ENCODE results near the gene ZC3H12C. TPM values are rescaled to one million over a fixed set of nuclear protein-coding genes. Genes with fewer than 3 reads are reported as not detected.

The ZC3H12C gene
- total RNA-seq, 1 experiment from 2014 or later = 9.8 TPM

DNA sequence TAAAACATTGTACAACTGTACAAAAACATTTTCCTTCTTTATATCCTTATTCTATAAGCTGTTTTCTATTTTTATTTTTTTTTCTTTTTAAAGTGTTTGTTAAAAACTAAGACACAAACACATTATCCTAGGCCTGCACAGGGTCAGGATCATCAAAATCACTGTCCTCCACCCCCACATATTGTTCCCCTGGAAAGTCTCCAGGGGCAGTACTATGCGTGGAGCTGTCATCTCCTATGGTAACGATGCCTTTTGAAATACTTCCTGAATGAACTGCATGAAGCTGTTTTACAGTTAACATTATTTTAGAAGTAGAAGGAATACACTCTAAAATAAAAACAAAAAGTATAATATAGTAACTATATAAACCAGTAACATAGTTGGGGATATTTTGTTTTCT, 67.2 kb downstream of the ZC3H12C start:
- no peak for DNase-seq (ENCODE audit: low read depth, low spot score)
- in situ Hi-C loops (cut with HindIII; ENCODE audit: low pct_unique_long_range_greater_than_20kb, low sequenced_read_pairs) = no loop called here

DNA sequence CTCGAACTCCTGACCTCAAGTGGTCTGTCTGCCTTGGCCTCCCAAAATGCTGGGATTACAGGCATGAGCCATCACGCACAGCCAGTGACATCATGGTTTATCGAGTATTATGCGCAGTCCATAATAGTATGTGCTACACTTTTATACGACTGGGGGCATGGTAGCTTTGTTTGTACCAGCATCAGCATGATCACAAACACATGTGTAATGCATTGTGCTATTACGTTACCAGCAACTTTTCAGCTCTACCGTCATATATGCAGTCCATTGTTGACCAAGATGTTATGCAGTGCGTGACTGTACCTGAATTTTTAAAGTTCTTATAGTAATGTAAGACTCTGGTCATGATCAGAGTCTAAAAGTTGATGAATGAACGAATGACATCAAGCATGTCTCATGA, 67.9 kb downstream of the ZC3H12C start:
- no peak for DNase-seq (ENCODE audit: low read depth, low spot score)
- in situ Hi-C loops (cut with HindIII; ENCODE audit: low pct_unique_long_range_greater_than_20kb, low sequenced_read_pairs) = no loop called here

DNA sequence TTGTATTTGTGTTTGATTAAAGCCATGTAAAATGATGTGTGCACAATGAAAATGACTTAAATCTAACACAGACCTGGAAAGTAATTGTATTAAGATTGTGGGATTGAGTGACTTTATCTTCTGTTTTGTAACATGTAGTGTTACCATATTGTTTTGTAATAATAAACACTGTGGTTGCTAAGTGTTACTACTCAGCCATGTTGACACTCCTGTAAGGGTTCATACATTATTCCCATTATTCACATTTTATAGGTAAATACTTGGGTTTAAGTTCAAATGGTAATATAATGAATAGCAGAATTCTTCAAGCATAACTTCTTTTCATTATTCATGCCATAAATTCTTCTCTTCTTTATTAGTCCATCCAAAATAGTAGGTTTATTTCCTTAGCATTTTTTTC, 69.0 kb downstream of the ZC3H12C start:
- no peak for DNase-seq (ENCODE audit: low read depth, low spot score)
- in situ Hi-C loops (cut with HindIII; ENCODE audit: low pct_unique_long_range_greater_than_20kb, low sequenced_read_pairs) = no loop called here

DNA sequence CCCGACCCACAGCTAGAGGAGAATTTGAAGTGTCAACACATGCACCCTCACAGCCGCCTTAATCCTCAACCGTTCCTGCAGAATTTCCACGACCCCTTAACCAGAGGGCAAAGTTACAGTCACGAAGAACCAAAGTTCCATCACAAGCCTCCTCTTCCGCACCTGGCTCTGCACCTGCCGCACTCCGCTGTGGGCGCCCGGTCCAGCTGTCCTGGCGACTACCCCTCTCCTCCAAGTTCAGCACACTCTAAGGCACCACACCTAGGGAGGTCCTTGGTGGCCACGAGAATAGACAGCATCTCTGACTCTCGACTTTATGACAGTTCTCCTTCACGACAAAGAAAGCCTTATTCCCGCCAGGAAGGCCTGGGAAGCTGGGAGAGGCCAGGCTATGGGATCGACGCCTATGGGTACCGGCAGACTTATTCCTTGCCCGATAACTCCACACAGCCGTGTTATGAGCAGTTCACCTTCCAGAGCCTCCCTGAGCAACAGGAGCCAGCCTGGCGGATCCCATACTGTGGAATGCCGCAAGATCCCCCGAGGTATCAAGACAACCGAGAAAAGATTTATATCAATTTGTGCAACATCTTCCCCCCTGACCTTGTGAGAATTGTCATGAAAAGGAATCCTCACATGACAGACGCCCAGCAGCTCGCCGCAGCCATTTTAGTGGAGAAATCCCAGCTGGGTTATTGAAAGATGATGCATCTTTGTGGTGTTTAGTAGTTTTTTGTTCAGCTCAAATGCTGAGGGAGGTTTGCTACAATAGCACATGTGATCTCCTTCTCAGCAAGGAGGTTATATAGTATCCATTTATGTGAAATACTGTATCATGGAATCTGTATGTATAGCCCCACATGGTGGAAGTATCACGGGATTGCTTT, 72.1 kb downstream of the ZC3H12C start:
- in situ Hi-C loops (cut with HindIII; ENCODE audit: low pct_unique_long_range_greater_than_20kb, low sequenced_read_pairs) = no loop called here
- DNase-seq (ENCODE audit: low read depth, low spot score) = no peak

DNA sequence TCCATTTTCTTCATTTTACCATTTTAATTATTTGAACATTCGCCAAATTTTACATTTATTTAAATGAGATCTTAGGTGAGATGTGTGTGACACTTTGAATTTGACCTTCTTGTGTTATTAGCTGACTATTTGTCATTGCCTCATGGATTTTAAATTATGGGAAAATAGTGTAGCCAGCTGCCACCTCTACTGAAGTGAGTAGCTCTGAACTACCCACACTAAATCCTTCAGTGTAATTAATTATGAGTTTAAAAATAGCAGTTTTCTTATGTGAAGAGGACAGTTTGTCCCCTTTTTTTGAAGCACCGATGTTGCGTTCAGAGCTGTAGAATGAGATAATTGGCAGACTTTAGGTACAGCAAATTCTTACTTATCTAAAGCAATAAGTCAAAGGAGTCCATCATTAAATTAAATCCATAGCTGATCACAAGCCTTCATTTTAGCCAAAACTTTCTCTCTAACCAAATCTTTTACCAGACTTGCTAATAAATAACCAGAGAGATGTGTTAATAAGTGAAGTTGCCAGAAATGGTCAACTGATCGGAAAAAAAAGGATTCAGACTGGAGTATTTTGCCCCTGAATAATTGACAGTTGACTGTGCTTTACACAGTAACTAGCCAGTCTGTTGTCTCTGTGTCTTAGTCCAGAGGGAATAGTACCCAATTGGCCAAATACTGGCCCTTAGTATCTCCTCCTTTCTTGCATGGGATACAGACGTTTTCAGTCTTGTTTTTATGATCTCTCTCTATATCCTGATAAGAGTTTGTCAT, 75.0 kb downstream of the ZC3H12C start:
- DNase-seq (ENCODE audit: low read depth, low spot score) = no peak
- in situ Hi-C loops (cut with HindIII; ENCODE audit: low pct_unique_long_range_greater_than_20kb, low sequenced_read_pairs) = no loop called here

DNA sequence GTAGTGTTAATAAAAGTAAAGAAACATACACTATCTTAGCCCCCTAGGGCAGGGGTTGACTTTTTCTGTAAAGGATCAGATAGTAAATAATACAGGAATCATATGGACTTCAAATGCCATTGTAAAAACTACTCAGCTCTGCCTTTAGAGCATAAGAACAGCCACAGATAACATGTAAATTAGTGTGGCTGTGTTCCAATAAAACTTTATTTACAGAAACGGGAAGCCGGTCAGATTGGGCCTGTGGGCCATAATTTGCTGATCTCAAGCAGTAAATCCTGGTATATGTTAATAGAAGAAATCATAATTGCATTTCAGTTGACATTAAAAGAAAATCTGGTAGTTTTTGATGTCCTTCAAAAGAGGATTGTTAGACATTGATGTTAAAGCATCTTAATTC, 76.5 kb downstream of the ZC3H12C start:
- DNase-seq (ENCODE audit: low read depth, low spot score) = no peak
- in situ Hi-C loops (cut with HindIII; ENCODE audit: low pct_unique_long_range_greater_than_20kb, low sequenced_read_pairs) = no loop called here

DNA sequence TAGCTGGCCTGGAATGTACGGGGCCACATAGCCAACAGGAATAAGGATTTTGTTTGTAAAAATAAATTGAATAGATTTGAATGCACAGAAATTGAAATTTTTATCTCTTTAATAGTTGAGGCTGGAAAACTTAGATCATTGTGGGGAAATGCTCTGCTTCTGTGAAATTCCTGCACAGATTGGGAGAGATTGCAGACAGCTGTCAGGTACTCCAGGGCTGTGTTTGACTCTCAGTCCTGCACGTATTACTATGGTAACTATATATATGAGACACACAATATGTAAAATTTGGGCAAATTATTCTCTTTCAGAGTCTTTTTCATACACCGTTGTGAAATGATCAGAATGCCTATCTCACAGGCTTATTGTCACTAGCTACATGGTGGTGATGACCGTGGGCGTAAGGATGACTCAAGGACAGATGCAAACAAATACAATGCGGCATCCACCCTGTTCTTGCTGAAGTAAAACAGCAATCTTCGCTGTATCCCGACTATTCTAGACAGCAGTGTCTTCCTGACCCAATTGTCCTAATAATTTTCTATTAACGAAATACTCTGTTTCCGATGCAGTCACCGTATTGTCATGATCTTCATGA, 79.4 kb downstream of the ZC3H12C start:
- in situ Hi-C loops (cut with HindIII; ENCODE audit: low pct_unique_long_range_greater_than_20kb, low sequenced_read_pairs) = no loop called here
- DNase-seq (ENCODE audit: low read depth, low spot score) = no peak

DNA sequence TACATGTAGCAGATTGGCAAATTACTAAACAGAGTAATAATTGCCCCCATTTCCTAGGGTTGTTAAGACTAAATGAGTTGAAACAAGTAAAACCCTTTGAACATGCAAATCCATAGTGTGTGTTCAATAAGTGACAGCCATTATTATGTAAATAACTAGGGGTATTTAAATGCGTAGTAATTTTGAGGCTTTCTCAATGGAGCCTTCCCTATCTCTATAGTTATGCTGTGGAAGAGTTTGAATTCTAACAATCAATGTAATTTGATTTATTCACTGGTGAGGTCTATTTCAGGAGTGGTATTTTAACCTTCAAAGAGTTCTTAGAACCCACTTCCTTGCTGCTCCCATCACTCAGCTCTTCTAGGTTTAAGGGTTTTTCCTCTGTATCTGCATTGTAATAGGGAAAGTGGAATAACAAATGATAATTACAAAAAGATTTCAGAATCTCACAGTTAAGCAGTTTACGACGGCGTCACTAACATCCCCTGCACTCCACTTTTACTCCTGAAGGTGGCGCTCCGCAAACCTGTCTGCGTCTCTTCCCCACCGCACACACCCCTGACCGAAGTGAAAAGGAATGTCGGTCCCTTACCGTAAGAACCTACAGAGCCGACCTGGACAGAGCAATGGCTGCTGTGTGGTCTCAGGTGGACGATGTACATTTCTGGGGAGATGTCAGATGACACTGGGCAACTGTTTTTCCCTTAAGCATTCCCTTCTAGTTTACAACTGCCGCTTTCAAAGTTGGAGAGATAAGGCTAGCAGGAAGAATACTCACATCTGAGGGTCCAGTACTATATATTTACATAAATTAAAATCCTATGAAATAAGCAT, 80.8 kb downstream of the ZC3H12C start:
- in situ Hi-C loops (cut with HindIII; ENCODE audit: low pct_unique_long_range_greater_than_20kb, low sequenced_read_pairs) = no loop called here
- DNase-seq (ENCODE audit: low read depth, low spot score) = peak; percentile 62

DNA sequence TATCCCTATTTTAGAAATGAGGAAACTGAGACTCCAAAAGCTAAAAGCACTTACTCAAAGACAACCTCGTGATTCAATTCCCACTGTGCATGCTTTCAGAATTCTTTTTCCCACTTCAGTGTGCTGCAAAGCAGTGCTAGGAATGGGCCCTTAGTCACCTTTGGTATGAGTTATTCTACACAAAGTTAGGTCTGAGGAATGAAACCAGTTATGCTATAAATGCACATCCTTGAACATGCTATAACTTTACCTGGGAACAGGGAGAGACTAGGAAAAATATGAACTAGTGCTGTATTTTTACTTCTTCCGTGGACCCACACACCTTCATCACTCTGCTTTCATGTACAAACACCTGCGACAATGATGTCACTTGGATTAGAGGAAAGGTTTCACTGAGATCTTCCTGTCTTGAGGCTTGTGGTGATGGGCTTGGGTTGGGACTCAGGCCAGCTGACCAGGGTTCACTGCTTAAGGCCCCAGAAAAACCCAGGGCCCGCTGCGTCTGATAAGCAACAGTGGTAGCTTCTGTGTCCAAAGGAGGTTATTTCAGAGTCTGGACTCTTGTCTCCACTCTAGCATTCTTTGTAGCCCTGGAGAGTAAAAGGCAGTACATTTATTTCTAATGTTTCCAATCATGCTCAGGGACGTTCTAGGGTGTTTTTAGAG, 81.6 kb downstream of the ZC3H12C start:
- no peak for DNase-seq (ENCODE audit: low read depth, low spot score)
- in situ Hi-C loops (cut with HindIII; ENCODE audit: low pct_unique_long_range_greater_than_20kb, low sequenced_read_pairs) = no loop called here

DNA sequence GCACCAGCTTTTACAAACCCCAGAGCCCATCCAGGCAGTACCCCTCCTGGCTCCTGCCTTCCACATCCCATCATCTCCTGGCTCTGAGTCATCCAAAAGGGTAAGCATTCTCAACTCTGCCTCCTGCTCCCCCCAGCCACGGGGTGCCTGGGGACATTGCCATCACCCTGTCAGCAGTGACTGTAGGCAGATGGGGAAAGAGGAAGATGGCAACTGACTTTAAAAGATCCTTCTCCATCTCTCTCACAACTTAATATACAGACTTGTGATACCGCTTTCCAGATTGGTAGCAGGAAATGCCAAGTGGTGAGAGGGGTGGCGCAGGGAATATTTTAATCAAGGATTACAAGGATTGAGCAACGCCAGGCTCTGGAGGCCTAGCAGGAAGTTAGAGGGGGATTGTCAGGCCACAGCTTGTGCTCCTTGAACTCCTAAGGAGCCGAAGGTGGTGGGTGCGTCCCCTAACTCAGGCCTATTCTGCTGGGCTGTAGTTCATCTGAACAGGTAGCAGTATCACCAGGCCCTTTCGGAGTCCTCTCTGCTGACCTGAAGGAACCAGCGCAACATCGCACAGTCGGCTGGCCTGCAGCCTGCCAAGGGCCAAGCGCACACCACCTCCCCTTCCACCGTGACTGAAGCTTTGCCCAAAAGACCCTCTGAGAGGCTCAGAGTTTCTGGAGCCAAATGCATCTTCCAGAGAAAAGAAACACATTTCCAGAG, 83.3 kb downstream of the ZC3H12C start:
- no peak for DNase-seq (ENCODE audit: low read depth, low spot score)
- in situ Hi-C loops (cut with HindIII; ENCODE audit: low pct_unique_long_range_greater_than_20kb, low sequenced_read_pairs) = no loop called here

DNA sequence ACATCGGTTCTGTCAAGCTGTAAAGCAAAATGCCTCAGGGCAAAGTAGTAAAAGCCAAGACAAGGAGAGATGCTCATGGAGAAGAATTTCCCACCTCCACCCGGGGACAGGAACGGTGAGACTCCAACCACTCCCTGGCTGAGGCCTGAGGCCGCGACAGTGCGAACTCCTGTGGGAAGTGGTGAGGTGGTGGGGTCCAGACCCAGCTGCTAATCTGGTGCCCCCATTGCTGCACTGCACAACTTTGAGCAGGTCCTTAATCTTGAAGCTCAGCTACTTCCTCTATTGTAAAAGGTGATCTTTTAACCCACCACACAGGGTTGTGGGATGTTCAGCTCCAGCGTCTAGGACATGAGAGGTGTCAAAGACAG, 83.9 kb downstream of the ZC3H12C start:
- DNase-seq (ENCODE audit: low read depth, low spot score) = no peak
- in situ Hi-C loops (cut with HindIII; ENCODE audit: low pct_unique_long_range_greater_than_20kb, low sequenced_read_pairs) = no loop called here

DNA sequence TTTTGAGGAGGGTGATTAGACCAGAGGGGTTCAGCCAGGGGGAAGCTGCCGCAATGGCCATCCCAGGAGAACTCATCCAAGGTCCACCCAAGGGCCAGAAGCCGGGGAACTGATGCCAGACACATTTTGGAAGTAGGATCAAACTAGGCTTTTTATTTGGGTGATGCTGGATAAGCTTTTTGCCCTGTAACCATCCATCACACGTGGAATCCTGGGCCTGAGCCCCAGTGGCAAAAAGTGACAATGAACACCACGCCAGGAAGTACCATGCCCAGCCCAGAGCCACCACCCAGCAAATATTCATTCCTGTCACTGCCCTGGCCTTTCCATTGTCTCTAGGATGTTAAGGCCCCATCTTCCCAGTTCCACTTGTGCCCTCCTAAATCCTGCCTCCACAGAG, 85.9 kb downstream of the ZC3H12C start:
- DNase-seq (ENCODE audit: low read depth, low spot score) = no peak
- in situ Hi-C loops (cut with HindIII; ENCODE audit: low pct_unique_long_range_greater_than_20kb, low sequenced_read_pairs) = no loop called here

DNA sequence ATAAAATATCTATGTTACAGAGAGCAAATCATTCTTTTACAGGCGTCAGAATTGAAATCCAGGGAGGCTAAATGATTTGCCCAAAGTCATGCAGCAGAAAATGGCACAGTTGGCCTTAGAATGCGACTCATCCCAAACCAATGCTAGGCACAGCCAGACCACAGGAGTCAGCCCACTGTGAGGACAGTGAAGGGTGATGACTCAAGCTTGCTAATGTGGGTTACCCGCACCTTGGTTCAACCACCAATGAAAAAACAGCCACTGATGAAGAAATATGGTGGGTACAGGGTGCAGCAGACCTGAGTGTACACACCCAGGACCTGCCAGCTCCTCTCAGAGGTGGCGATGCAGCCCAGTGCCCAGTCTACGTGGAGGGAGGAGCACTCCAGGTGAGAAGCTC, 89.7 kb downstream of the ZC3H12C start:
- no peak for DNase-seq (ENCODE audit: low read depth, low spot score)
- in situ Hi-C loops (cut with HindIII; ENCODE audit: low pct_unique_long_range_greater_than_20kb, low sequenced_read_pairs) = no loop called here

DNA sequence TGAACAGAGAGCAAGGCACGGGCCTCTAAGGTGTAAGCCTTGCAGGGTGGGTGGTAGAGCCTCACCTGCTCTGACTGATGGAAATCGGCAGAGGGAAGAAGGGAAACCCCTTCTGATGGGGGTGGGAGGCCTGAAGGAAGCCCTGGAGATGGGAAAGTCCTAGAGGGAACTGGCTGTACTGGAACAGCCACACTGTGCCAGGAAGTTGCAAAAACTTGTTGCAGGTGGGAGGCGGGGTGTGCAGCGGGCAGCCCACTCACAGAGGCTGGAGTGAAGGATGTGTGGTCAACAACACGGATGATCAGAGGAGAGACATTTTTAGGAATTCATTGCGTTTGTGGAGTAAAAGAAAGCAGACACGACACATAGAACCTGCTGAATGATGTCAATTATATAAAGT, 91.3 kb downstream of the ZC3H12C start:
- in situ Hi-C loops (cut with HindIII; ENCODE audit: low pct_unique_long_range_greater_than_20kb, low sequenced_read_pairs) = no loop called here
- DNase-seq (ENCODE audit: low read depth, low spot score) = no peak

DNA sequence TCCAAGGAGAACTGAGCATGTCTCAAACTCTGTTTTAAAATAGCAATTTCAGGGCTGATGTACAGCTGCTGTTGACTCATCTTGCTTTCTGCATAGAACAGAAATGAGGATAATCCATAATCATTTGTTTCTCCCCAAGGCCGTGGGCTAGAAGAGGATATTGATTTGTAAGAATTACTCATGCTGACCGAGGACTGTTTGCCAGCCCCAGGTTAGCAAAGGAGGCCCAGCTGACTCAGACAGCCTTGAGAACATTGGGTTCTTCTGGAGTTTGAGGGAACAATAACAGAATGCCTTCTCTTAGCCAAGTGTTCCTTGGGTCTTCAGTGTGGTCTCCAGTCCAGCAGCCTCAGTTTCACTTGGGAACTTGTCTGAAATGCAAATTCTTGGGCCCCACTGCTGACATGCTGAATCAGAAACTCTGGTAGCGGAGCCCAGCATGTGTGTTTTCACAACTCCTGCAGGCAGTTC, 92.0 kb downstream of the ZC3H12C start:
- in situ Hi-C loops (cut with HindIII; ENCODE audit: low pct_unique_long_range_greater_than_20kb, low sequenced_read_pairs) = no loop called here
- no peak for DNase-seq (ENCODE audit: low read depth, low spot score)

DNA sequence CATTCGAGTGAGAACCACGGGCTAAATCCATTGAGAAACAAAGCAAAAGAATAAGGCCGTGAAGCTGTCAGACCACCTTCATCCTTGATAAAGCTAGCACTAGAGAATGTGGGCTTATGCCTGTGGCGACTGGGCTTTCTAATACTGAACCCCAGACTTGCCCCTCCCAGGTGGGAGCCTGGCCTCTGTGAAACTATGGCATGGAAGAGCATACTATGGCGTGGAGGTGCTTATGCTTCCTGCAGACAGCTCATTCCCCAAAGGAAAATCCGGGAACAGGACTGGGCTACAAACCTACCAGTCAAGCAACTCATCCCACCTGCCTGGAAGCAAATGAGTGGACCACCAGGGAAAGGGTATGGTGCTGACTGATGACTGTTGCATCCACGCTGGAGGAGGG, 92.4 kb downstream of the ZC3H12C start:
- in situ Hi-C loops (cut with HindIII; ENCODE audit: low pct_unique_long_range_greater_than_20kb, low sequenced_read_pairs) = no loop called here

DNA sequence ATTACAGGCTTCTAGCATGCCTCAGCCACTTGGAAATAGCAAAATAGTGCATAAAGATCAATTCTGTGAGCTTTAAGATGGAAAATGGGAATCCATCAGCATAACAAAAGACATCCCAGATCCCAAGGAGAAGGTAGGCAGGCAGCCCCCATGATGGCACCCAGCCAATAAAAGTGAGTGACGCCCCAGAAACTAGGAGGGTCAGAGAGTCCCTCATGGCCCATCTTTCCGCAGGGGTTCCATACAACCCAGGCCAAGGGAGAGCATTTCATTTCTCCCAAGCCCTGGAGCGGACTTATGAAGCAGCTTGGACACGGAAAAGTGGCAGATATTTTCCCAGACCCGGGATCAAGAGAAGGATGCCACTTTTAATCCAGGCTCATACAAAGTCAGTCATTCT, 93.3 kb downstream of the ZC3H12C start:
- no peak for DNase-seq (ENCODE audit: low read depth, low spot score)
- in situ Hi-C loops (cut with HindIII; ENCODE audit: low pct_unique_long_range_greater_than_20kb, low sequenced_read_pairs) = no loop called here

More for the DNA sequence above, 92.4 kb downstream of the ZC3H12C start:
- no peak for DNase-seq (ENCODE audit: low read depth, low spot score)
